GM21360 (cell line): ENCODE results near the gene FAM3A.
"Not testable (repeated sequence)": the region's sequence is repeated elsewhere in the genome, so short reads cannot be mapped to it uniquely, and the experiment has no call there.

Source experiments
- ATAC-seq: cut with Tn5 transposase; IDR thresholded peaks from one replicate; pipeline ENCODE4 v1.9.1; 2021; ENCODE audit warnings: mild to moderate bottlenecking, moderate library complexity; ENCODE audit not compliant: unreplicated experiment

The FAM3A gene

DNA sequence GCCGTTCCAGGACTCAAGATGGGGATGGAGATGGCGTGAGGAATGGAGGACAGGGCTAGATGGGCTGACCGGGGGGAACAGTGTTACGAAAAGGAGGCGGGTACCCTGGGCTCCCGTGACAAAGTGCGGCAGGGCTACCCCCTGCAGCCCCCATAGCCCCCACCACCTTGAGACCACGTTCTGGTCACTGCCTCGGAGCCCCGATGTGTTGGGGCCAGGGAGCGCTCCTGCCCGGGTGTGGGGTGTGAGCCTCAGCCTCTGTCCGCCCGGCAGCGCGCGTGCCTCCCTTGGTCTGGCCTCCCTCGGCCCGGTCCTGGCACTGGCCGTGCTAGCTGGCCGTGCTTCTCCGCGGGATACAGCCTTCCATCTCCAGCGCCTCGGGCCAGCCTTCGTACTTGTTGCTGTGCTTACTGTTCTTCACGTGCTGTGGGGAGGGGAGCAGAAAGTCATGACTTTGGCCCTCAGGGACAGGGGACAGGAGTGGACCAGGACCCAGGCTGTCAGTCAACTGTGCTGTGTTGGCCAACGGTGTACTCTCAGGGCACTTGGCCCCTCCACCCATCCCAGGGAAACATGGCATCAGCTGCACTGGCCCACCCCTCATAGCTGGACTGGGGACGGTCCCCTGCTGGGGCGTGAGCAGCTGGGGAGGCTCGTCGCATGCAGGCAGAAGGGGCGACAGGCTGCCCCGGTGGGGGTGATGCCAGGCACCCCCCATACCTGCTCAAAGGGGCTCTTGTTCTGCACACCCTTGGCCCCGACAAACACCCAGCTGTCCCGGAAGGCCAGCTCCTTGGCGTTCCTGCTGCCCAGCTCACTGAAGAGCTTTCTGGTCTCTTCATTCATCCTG lies 9.3 kb downstream of the FAM3A start:
- no peak for ATAC-seq

DNA sequence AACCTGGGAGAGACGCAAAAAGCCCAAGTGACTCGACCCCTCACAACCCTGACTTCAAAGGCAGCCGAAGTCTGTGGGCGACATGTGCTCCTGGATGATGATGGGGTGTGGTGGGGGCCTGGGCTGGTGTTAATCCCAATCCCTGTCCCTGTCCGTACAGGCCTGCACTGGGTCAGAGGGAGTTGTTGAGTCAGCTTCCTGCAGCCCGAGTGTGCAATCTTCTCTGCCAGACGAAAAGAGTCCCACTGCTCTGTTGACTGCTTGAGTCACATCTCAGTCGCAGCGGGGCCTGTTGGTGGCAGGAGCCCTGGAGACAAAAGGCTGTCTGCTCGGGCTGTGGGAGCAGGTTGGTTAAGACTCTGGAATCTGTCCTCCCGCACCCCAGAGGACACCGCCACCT lies 10.3 kb downstream of the FAM3A start:
- ATAC-seq: no peak

DNA sequence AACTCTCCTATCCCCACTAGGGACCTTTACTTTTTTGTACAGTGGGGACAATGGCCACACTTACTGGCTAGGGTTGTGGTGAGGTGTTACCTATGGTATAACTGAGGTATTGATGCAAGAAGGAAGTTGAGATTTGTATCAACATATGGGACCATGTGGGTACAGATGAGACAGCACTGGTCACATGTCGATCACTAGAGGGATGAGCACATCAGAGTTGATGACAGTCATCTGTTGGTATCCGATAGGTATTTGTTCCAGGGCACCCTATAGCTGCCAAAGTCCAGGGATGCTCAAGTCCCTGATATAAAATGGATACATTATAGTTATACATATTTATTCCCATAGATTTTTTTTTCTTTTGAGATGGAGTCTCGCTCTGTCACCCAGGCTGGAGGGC lies 13.0 kb downstream of the FAM3A start:
- ATAC-seq: no peak

DNA sequence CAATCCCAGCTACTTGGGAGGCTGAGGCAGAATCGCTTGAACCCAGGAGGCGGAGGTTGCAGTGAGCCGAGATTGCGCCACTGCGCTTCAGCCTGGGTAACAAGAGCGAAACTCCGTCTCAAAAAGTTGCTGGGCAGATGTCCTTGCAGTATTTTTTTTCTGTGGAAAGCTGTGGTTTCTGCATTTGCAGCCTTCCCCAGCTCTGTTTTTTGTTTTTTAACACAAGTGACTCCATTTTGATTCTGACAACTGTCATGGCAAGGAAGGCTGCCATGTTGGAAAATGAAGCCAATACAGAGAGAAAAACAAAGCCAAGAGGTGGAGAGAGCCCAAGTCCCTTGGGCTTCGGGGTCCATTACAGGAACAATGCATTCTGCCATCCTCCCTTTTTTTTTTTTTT lies 13.9 kb downstream of the FAM3A start:
- ATAC-seq: no peak

DNA sequence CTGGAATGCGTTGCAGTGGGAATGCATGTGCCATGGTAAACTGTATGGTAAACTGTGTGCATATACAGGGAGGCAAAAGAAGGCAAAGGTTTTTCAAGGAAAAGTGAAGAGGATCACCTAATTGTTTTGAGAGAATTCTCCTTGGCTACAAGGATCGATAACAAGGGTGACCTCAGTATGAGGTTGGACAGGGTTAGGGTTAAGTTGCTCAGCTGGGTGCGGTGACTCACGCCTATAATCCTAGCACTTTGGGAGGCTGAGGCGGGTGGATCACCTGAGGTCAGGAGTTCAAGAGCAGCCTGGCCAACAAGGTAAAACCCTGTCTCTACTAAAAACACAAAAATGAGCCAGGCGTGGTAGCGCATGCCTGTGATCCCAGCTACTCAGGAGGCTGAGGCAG lies 14.6 kb downstream of the FAM3A start:
- not testable (repeated sequence) for ATAC-seq

DNA sequence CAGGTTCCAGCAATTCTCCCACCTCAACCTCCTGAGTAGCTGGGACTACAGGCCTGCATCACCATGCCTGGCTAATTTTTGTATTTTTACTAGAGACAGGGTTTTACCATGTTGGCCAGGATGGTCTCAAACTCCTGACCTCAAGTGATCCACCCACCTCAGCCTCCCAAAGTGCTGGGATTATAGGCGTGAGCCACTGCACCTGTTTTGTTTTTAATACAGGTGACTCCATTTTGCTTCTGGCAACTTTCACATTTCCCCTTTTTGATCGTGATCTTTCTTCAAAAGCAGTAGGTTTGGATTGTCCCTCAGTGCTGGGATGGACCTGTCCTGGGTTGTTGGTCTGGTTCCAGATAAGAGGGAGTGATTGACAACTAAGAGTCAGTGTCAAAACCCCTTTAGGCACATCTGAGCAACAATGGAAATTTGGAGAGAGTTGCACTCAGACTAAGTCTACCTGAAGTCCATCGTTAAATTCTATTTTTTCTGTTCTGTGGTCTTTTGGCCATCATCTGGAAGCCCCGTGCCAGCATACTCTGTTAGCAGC lies 19.4 kb downstream of the FAM3A start:
- not testable (repeated sequence) for ATAC-seq

DNA sequence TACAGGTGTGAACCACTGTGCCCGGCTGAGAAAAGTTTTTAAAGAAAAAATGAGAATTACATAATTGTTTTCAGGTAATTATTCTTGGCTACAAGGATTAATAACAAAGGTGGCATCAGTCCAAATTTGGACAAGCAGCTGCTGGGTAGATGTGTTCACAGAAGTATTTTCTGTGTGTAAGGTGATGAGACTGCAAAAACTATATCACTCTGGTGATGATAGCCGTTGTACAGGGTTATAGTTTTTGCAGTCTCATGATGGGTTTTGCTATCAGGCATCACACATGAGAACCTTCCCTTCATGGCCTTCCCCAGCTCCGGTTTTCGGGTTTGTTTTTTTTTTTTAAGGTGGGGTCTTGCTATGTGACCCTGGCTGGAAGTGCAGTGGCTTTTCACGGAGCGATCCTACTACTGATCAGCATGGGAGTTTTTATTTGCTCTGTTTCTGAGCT lies 20.5 kb downstream of the FAM3A start:
- no peak for ATAC-seq

DNA sequence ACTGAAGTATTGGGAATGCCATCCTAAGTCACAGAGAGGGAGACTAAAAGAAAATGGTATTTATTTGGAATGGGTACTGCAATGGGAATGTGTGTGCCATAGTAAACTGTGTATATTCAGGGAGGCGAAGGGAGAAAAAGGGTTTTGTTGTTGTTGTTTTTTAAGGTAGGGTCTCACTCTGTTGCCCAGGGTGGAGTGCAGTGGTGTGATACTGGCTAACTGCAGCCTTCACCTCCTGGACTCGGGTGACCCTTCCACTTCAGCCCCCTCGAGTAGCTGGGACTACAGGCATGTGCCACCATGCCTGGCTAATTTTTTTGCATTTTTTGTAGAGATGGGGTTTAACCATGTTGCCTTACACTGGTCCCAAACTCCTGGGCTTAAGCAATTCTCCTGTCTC lies 21.3 kb downstream of the FAM3A start:
- no peak for ATAC-seq

DNA sequence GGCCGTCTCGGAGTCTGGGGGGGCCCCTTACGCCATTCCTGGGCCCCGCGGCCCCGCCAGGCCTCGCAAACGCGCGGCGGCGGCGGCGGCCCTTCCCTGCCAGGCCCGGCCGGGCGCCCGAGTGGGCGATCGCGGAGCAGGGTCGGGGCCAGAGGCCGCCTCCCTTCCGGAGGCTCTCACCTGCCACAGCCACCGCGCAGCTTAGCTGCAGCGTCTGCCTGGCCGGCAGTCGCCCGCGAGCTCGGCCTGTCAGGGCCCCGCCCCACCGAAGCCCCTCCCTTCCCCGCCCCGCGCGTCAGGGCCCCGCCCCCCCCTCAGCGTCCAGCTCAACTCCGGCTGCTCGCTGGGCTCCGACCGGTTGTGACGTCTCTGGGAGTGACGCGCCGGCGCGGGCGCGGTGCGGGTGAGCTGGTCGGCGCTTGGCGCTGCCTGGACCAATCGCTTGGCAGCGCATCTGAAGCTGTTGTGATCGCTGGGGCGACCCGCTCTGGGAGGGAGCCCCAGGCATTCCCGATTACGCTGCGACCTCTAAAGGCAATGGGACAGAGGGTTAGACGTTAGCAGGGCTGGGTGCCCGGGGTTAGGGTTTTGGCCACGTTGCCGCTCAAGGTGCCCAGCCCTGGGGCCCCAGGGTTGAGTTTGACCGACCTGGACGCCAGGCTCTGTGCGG lies 25.5 kb downstream of the FAM3A start, which contains the start of gene SLC10A3:
TSS of gene SLC10A3 (minus strand) at position 216 of the 670 bp plus-strand sequence. CDS start 1,689 bp downstream, outside the sequence.
- peak; percentile 79 for ATAC-seq

DNA sequence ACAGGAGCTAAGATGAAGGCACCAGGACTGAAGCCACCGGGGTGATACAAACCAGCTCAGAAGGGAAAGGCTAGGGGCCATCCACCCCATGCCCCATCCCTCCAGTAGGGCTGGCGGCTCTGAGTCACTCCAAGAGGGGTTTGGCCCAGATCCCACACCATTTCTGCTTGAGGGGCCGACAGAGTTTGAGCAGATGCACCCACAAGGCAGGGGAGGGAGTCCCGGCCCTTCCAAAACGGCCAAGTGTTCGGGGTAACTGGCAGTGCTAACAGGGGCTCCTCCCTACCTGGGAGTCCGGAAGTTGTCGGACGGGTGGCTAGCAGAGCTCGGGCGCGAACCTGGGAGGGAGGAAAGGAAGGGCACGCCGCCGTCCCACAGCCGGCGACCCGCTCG lies 26.0 kb downstream of the FAM3A start:
- ATAC-seq: peak; percentile 10

DNA sequence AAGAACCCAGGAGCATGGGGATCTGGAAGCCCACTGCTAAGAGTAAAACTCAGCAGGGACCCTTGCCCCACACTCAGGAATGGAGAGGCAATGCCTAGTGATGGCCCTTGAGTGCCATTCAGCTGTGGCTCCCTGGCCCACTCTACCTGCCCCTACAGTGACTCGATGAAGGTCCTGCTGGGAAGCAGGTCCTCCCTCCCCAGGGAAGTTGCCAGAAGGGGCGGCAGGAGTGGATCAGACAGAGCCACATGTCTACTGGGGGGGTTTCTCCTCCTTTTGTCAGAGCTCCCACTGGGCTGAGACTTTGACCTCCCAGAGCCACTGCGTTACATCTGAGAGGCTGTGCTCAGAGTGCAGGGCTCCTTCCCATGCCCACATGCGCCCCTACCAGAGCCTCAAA lies 26.9 kb downstream of the FAM3A start:
- no peak for ATAC-seq

DNA sequence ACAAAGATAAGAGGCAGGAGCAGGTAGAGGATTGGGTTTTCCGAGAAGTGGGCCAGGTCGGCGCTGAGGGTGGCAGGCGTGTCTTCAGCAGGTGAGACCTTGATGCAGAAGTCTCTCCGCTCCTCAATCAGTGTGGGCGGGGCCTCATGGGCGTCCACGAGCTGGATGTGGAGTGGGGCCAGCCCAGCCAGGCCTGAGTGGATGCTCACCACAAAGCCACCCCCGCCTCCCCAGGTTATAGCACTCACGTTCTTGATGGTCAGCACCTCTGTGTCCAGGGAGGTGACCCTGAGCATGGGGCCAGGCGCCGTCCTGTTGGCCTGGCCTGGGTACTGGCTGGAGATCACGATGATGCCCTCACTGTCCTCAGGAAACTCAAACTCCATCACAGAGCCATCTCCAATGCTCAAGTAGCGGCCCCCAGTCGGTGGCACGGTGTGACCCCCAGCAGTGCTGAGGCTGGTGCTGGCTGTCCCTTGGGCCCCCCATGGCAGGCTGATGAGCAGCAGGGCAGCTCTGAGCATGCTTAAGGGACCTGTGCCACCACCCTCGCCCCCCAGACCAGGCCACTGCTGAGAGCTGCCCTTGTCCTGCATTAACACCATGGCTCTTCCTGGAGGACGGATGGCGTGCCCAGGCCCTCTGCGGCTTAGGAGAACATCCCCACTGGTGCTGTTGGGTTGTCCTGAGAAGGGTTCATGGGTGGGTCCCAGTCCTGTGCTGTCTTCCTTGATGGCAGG lies 27.5 kb downstream of the FAM3A start:
- ATAC-seq: no peak

DNA sequence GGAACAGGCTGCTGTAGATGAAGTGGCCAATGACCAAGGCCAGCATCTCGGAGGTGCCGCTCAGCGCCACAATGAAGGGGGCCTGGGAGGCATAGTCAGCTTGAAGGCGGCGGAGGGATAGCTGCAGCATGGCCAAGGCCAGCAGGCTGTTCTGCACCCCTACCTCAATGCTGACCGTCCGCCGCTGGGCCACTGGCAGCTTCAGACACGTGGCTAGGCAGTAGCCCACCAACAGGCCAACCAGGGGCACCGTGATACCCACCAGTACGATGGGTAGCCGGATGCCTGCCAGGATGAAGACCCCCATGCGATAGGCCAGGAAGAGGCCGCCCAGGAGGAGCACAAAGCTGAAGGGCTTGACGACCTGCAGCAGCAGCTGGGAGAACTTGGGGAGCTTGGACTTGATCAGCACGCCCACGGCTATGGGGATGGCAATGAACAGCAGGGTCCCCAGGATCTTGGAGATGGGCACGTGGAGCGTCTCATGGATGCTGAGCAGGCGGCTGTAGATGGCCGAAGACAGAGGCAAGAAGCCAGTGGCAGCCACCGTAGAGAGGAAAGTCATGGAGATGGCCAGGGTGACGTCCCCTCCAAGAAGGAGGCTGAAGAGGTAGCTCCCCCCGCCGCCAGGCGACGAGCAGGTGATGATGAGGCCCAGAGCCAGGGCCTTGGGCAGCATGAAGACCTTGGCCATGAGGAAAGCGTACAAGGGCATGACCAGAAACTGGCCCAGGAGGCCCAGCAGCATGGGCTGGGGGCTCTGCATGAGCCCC lies 28.3 kb downstream of the FAM3A start:
- no peak for ATAC-seq

DNA sequence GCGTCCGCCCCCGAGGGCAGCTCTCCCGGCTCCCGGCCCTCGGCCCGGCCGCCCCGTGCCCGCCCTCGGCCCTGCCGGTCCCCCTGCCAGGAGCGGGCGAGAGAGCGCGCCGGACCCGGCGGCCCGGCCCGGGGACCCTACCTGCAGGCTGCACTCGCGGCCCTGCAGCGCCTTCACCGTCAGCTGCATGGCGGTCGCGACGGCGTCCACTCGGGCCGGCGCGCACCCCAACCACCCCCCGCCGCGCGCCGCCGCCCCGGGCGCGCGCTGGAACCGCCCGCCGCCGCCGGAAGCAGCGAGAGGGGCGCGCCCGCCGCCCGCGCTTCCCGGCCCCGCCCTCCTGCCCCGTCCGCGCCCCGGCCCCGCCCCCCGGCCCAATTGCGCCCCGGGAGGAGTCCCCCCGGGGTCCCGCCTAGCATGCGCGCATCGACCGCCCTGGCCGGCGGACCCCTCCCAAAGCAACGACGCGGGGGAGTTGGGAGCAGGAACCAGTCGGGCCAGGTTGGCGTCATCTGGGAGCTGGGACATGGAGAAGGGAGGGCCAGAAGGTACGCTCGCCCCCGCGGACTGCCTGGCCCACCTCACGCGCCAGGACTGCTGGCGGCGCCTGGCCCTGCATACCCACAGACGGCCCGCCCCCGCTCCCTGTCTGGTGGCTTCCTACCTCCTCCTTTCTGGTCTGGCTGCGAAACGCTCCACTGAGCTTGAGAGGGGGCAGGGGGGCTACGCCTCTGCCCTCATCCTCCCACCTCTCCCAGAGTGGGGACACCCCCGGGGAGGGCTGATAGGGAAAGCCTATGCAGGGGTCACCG lies 29.4 kb downstream of the FAM3A start, which contains the start of gene UBL4A:
TSS of gene UBL4A (minus strand) at position 220 of the 812 bp plus-strand sequence. CDS start at position 189, 31 bp downstream.
- ATAC-seq: no peak

DNA sequence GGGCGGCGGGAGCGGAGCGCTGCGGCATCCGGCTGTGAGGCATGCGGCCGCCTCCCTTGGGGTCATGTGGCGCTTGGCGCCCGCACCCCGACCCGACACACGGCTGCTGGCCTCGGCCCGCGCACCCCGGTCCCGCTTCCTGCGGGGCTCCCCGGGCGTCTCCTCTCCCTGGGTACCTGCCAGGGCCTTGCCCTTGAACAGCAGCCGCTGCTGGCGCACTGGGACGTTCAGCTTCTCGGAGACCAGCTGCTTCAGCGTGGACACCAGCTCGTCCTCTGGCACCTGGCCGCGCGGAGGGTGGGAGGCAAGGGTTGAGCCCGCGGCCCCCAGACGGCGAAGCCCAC lies 30.0 kb downstream of the FAM3A start:
- ATAC-seq: no peak

DNA sequence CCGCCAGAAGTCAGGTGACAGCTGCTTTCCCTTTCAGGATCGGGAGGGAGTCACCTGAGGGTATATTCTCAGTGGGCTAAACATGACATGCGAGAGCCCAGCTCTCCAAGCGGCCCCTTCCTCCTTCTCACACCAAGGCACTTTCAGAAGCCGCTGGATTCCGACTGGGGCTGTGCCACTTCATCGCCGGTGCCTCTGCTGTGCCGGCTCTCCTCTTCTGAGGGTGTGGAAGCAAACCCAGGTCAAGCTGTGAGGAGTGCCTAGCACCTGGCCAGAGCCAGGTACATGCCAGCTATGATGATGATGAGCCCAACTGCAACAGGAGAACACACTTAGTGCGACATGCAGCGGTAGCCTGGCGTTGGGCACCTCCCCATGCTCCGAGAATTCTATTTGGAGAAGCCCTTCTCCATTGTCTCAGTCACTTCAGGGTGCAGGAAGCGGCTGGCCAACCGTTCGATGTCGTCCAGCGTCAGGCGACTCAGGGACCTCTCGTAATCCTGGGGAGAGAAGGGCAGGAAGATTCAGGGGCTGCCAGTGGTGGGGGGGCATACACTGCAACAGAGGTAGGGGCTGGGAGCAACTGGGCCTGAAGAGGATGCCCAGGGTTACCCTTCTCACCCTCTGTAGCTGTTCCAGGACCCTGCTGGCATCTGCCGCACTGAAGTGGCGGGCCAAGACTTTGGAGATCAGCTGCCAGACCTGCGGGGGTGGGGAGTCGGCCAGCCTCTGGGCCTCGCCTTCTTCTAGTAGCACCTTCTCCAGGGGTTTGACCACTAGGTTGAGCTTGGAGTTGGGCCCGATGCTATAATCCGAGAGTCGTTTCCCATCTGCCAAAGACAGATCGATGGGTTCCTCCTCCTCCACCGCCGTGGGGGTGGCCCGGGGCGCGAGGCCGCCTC lies 30.6 kb downstream of the FAM3A start:
- no peak for ATAC-seq

DNA sequence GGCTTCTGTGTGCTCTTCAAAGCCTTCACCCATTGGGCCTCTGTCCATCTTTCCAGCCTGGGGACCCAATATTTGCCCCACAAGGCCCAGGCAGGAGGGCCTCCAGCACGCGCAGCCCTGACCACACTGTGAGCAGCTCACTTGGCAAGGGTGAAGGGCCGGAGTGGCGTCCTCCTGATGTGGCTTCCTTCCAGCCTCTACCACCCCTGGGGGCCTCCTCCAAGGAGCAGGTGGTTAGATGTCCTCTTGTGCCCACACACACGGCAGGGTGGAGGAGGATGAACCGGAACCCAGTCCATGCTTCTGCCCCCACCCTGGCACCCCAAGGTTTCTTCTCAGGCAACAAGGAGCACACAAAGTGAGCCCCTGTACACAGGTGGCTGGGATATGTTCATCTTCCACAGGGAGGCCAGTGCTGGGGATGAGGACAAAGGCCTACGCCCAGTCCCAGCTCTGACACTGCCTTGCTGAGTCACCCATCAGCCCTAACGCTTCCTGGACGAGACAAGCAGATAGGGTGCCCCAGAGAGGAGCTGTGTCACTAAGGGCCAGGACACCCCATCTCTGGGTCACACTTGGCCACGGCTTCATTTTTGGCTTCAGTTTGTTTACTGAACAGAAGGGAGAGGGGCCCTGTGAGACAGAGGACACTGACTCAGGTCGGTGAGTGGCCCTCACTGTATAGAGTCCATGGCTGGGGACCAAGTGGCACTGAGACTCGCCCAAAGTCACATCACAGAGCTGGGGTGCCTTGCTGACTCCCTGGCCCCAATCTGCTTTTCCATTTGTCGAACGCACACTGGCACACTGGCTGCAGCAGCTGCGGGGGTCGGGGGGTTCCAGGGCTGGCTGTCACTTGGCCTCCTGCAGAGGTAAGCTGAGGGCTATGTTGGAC lies 31.5 kb downstream of the FAM3A start:
- no peak for ATAC-seq

DNA sequence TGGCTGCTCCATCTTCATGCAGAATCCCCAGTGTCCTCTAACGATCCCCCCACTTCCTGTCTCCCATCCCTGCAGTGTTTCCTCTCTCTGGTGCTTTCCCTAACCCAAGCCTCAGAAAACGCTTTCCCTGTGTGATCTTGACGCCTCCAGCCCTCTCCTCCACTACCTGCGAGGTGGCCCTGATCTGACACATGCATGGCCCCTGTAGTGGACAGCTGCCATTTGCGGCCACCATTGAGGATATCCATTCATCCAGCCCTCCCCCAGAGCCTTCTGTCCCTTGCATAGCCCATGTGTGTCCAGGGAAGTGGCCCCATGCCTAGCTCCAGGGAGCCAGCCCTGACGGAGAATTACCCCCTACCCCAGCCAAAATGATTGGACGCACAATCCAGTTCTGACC lies 32.7 kb downstream of the FAM3A start:
- ATAC-seq: no peak
